ENCODE results near the gene TMEM269.
A peak's percentile ranks its signal among the peaks of the same experiment; 100 is the strongest.
"Not testable (repeated sequence)": the region's sequence is repeated elsewhere in the genome, so short reads cannot be mapped to it uniquely, and the experiment has no call there.

Gene TMEM269

DNA sequence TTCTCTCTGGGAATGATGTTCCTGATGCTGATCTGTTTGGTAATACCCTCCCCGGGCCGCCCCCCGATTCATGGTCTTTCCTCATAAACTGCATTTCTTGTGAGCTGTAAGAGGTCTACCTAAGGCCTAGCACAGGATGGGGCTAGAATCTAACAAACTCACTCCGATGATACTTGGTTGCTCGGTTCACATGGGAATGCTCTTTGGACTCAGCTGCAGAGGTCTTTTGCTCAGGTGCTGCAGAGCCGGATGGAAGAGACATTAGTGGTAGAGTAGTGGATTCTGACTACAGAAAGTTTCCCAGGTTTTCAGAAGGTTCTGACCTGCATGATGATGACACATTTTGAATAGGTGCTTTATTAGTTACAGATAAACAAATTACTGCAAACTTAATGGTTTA lies 8.3 kb upstream of the TMEM269 start:
- DNase-seq (ENCODE audit: low read depth in 2 of 2) = no peak

DNA sequence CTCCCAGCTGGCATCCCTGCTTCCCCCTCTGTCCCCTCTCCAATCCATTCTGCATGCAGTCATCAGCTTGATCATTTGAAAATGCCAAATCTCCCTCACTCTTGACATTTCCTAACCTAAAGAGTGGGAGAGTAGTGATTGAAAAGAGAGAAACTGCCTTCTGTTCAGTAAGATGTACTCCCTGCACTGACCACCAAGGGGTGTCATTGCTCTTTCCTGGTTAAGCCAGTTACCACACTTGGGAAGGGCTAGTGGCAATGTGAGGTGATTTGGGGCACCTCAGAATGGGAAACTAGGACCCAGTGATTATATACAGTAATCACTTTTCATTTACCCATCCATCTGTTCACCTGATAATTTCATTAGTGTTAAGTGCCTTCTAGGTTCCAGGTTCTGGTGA lies 6.9 kb upstream of the TMEM269 start:
- DNase-seq (ENCODE audit: low read depth in 2 of 2) = no peak

DNA sequence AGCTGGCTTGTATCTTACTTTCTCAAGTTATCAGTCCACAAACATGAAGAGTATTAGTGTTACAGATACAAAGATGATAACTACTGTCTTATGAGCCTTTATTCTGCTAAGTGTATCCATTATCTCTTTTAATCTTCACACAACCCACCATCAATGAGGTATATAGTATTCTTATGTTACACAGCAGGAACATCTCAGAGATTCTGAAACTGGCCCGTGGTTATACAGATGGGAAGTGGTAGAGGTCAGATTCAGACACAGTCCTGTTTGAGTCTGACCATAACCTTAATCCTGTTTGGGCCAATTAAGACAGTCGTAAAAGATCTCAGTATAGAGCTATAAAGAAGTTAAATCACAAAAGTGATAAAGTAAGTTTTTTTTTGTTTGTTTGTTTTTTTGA lies 5.1 kb upstream of the TMEM269 start:
- DNase-seq (ENCODE audit: low read depth in 2 of 2) = no peak

DNA sequence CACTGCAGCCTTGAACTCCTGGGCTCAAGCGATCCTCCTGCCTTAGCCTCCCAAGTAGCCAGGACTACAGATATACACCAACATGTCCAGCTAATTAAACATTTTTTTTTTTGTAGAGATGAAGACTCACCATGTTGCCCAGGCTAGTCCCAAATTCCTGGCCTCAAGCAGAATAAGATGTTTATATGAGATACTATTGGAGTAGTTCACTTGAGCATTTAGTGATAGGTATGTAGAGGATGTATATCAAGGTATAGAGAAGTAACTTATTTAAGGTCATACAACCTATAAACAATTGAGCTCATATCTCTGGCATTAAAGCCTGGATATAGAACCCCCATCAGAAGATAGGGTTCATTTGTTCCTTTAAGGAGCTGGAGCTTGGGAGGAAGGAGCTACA lies 4.6 kb upstream of the TMEM269 start:
- no peak for DNase-seq (ENCODE audit: low read depth in 2 of 2)

DNA sequence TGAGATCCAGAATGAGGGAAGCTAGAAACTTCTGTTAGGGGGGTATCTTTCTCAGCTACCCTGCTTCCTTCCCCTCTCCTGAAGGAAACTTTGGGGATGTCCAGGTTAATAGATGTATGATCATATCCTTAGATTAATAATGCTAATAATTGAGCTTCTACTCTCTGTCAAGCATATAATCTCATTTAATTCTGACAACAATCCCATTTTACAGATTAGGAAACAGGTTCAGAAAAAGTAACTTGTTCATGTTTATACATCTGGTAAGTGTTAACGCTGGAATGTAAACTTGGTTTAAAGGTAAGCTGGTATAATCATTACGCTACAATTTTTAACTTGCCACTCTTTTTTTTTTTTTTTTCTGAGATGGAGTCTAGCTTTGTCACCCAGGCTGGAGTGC lies 1.7 kb upstream of the TMEM269 start:
- DNase-seq (ENCODE audit: low read depth in 2 of 2) = no peak

DNA sequence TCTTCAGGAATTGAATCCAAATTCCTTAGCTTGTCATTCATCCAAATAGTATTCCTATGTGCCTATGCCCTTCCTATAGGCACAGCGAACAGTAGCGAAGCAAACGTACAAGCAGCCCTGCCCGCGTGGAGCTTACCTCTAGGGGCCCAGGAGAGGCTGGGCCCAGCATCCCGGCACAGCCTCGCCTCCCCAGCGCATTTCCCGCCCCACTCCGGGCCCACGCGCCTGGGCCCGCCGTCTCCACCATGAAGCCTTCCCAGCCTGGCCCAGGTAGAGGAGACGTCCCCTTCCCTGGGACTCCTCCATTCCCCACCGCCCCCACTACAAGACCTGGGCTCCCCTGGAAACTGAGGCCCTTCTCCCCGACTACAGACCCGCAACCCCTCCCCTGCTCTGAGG lies 245 bp upstream of the TMEM269 start:
- no peak for DNase-seq (ENCODE audit: low read depth in 2 of 2)

DNA sequence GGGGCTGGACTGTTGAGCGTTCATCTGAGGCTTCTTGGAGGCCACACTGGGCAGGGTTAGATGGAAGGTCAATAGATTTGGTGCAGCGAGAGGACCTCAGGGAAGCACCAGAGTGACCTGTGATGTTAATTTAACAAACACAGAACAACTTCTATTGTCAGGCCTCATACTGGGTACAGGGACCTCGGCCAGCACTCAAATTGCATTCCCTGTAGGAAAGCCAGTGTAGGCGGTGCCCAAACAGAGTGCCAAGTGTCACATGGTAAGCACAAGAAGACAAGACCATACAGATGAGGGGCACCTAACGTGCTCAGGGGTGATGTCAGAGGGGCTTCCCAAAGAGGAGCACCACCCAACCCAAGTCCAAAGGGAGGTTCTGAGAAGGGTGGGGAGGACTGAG lies 1.3 kb downstream of the TMEM269 start:
- DNase-seq (ENCODE audit: low read depth in 2 of 2) = no peak

DNA sequence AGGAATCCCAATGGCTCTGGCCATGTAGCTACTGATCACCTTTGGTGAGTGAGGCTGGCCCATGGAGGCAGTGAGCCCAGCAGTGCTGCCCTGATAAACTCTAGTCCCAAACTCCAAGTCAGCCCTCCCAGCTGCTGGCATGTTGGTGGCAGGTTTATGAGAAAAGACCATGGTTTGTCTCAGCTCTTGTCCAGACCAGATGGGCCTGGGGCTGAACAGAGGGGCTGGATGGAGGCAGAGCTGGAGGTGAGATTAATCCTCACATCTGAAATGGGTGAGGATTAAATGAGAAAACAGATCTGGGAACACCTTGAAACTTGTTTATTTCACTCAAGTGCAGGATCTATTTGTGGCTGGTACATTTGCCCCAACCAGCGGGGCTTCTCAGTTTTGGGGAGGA lies 3.2 kb downstream of the TMEM269 start:
- no peak for DNase-seq (ENCODE audit: low read depth in 2 of 2)

DNA sequence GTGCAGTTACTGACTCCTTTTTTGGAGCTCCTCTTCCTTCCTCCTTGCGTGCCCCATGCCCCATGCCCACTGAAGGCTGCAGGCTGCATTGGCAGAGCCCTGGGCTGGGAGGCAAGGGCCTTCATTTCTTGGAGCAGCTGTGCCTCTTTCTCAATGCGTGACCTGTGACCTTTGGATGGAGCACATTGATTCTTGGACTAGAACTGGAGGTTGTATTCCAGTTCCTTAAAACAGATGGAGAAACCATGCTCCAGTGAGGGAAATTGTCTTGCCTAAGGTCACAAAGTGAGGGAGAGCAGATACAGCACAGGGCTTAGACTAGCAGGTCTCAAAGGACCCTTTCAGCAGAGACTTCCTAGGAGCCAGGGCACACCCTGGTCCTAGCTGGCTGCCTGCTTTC lies 9.0 kb downstream of the TMEM269 start:
- DNase-seq (ENCODE audit: low read depth in 2 of 2) = no peak

DNA sequence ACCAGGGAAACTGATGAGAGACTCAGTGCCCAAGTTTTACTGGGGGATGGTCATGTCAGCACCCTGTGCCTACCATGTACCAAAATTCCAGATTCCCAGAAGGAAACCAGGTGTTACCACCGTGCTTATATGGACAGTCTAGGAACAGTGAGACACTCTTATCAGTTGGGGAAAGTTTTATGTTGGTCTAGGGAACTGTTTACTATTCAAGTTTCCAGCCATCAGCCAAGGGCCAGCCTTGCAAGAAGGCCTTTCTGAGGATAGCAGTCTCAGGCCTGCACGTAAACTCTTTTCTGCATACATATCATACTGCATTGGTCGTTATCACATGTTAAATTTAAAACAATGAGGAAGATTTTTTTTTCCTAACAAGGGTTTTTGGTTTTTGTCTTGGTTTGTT lies 12.6 kb downstream of the TMEM269 start:
- no peak for DNase-seq (ENCODE audit: low read depth in 2 of 2)

DNA sequence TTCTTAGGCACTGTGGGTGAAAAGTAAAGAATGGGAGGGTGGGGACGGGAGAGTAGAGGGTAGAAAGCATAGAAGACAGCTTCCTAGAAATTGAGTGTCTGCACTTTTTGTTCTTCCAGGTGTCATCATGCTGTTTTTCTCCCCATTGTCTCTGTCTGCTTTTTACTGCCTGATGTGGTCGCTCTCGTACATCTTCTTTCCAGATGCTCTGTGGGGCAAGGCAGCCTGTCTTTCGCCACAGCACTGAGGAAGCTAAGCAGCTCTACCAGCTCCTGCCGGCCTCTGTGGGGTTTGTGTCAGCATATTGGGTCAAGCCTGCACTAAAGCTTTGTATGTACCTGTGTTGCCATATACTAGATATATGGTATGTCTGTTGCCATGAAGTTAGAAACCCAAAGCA lies 13.2 kb downstream of the TMEM269 start:
- DNase-seq (ENCODE audit: low read depth in 2 of 2) = no peak

DNA sequence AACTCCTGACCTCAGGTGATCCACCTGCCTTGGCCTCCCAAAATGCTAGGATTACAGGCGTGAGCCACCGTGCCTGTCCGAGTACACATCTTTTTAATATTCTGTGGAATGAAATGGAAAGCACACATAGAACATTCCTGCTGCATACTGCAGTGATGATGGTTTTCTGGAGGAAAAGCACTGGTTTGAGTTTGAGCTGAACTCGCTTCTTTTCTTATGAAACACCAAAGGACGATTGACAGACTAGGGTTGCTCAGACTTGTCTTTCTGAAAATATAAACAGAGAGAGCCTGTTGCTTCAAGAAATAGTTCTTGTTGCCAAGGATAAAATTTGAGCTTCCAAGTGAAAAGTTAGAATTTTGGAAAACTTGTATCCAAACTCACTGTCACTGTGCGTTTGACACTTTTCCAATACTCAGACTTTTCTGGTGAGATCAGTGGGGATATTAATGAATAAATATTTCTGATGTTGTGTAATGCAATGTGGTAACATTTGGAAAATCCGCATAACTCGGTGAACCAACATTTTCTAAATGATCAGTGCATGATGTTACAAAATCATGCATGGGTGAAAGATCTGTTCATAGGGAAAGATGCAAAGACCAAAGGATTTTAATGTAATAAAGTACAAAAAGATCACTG lies 17.2 kb downstream of the TMEM269 start:
- no peak for DNase-seq (ENCODE audit: low read depth in 2 of 2)

DNA sequence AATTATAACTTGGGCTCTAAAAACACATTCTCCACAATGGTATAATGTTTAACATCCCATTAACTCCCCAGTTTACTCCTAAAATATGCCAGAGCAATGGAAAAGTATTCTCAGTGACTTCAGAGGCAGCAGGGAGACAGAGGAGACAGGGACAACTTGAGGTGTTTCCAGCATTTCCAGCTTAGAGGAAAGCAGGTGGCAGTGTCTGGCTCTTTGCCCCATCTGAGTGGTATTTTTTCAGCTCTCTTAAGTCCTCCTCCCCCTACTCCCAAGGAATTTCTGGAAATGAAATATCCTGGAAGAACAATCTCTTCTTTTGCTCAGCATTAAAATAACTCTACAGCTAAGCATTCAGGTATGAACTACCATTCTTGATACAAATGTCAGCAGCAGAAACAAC lies 21.4 kb downstream of the TMEM269 start:
- DNase-seq (ENCODE audit: low read depth in 2 of 2) = no peak

DNA sequence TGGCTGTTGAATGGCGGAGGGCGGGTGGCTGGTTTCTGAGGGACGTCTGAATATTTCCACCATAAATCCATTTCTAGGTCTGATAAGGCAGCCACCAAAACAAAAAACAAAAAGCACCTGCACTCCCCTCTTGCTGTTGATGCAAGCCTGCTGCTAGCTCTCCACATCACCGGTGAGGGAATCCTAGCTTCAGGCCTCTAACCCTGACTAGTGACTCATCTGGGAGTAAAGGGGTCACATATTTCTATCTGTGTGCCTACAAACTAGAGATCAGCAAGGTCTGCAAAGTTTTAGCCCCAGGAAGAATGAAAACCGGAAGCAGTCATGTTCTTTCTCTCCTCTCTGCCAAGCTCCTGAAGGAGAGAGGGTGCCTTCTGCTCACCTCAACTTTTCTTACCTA lies 21.8 kb downstream of the TMEM269 start:
- no peak for DNase-seq (ENCODE audit: low read depth in 2 of 2)

DNA sequence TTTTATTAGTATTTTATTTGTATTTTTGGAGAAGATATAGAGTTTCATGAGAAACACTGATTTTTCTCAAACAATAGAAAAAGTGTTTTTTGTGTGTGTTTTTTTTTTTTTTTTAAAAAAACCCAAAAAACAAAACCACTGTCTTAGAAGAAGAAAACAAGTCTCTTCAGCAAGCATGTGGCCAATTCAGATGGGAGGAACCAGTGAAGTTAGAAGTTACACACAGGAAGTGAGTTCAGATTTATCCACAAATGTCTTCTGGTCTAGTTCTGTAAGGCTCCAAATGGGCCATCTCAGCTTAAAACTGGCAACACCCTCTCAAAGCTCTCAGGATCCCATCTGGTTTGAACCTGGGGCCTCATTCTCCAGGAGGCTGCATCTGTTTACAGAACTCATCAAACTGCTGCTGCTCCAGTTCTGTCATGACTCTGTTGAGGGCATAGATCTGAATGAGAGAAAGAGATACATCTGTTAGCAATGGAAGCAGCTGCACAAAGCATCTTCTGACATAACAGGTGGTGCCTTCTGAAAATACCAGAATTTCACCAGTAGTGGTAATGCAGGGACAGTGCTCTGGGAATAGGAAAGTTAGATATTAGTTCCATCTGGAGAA lies 22.4 kb downstream of the TMEM269 start:
- no peak for DNase-seq (ENCODE audit: low read depth in 2 of 2)

DNA sequence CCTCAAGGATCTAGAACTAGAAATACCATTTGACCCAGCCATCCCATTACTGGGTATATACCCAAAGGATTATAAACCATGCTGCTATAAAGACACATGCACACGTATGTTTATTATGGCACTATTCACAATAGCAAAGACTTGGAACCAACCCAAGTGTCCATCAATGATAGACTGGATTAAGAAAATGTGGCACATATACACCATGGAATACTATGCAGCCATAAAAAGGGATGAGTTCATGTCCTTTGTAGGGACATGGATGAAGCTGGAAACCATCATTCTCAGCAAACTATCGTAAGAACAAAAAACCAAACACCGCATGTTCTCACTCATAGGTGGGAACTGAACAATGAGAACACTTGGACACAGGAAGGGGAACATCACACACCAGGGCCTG lies 30.0 kb downstream of the TMEM269 start:
- DNase-seq (ENCODE audit: low read depth in 2 of 2) = not testable (repeated sequence)

DNA sequence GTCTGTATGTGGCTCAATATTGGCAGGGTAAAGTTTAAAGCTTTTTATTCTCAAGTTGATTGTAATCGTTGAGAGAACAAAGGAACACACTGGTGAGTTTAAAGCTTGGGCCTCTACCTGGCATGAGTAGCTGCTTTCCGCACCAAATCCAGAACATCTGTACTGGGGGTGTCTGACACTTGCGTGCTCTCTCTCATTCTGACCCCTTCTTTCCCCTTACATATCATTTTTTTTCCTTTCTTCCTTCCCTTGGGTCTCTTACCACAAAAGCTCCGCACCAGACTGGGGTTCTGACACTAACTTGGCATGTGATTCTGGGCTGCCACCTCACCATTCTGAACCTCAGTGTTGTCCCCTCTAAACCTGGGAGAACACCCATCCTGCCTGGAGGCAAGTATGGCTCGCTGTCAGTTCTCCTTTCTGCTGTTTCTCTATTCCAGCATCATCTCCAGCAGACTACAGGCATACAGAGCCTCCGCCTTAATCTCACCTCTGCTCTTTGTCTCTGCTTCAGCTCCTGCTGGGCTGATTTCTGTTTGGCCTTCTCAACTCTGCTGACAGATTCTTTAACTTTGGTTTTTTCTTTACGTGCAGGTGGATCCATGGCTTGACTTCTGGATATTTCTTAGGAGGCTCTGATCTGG lies 31.3 kb downstream of the TMEM269 start:
- DNase-seq (ENCODE audit: low read depth in 2 of 2) = peak in 1 of 2 donors; percentile 2

DNA sequence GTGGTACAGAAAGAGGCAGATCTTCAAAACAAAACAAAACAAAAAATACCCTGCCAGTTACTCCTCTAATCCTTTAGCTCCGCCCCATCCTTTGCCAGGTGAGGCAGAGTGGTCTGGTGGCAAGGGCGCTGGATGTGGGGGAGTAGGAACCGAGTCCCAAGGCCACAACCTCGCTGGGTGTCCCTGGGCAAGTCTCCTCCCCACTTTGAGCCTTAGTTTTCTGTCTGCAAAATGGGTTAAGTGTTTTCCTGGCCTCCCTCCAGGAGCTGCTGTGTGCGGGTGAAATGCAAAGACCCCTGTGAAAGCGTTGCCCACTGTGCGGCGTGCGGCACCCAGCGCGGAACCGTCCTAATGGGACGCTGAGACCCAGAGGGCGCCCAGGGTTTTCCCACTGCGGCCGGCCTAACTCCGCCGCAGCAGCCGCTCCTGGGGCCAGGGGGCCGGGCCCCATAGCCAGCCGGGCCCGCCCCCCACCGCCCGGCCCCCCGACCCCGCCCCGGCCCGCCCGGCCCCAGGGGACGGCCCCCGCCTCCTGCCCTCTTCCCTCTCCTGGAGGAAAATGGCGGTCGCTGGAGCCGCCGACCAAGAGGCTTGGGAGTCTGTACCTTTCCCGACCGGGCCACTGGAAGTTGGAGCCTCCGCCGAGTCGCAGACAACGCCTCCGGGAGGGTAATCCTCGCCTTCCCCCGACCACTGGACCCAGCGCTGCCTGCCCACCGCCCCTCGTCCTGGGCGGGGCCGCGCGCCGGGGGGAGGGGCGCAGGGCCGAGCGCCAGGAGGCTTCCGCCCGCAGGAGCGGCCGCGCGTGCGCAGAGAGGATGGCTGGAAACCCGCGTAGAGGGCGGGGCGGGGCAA lies 32.0 kb downstream of the TMEM269 start, which contains the start of the genes ERMAP and SVBP:
ERMAP (plus strand) TSS at position 538 of the 855 bp plus-strand sequence. CDS start 13,327 bp downstream, outside the sequence.
SVBP (minus strand) TSS at position 813 of the 855 bp plus-strand sequence. CDS start 853 bp downstream, outside the sequence.
- DNase-seq (ENCODE audit: low read depth in 2 of 2) = peak; percentile 96 to 98

DNA sequence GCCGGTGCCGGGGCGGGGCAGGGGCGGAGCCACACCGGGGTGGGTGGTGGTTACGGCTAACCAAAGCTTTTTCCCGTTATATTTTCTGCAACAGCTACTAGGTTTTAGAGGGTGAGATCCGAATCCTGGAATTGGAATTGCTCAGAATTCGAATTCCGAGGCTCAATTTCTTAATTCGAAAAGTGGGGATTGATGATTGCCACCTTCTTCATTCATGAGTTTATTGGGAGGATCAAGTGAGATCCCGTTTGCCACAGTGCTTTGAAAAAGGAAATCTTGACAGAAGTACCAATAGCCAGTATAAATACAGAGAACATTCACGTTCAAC lies 32.6 kb downstream of the TMEM269 start:
- DNase-seq (ENCODE audit: low read depth in 2 of 2) = no peak

DNA sequence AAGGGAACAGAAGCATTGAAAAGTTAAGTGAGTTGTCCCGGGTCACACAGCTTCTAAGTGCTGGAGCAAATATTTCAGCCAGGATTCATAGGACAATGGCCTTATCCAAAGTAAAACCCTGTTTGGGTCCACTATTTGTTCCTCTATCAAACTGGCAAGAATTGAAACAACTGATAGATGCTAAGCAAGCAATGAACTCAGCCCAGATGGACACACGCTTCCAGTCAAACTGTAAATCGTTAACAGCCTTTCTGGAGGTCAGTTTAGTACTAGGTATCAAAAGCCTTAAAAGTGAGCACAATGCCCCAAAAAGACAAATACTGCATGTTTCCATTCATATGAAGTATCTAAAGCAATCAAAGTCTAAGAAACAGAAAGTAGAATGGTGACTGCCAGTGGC lies 33.2 kb downstream of the TMEM269 start:
- DNase-seq (ENCODE audit: low read depth in 2 of 2) = no peak

DNA sequence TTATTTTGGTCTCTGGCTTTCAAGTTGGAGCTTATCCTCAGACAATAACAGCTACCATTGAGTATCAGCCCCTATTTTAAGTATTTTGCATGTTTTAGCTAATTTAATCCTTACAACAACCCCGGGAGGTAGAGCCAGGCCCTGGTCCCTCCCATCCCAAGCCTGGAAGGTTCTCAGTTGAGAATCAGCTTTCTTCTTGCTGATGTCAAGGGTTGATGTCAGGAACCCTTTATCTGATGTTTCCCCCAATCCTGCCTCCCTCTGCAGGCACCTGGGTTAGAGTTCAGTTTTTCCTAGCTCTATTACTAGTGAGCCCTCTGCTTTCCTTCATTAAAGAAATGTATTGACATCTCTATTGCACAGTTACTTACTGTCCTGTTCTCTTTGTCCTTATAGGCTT lies 36.0 kb downstream of the TMEM269 start:
- no peak for DNase-seq (ENCODE audit: low read depth in 2 of 2)

DNA sequence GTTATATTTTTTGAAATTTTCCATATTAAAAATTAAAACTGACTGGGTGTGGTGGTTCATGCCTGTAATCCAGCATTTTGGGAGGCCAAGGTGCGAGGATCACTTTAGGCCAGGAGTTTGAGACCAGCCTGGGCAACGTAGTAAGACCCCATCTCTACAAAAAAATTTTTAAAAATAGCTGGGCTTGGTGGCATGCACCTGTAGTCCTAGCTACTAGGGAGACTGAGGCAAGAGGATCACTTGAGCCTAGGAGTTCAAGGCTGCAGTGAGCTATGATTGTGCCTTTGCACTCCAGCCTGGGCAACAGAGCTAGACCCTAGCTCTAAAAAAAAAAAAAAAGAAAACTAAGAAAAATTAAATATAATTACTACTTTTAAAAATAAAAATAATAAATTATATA lies 36.9 kb downstream of the TMEM269 start:
- no peak for DNase-seq (ENCODE audit: low read depth in 2 of 2)
